Transverse colon (tissue), 4 donors: Measurements from ENCODE around the gene RESF1.
A peak's percentile ranks its signal among the peaks of the same experiment; 100 is the strongest.

ENCODE experiments used
- EP300 ChIP-seq: sonication (generic); formaldehyde crosslinking; IDR thresholded peaks from one replicate; pipeline ENCODE4 v1.6.1; 2017; ENCODE audit warnings: antibody characterized with exemption, low read depth
- POLR2A ChIP-seq: fragments of 450-650 bp; IDR thresholded peaks from one replicate; pipeline ENCODE4 v1.6.1; 2016; ENCODE audit warnings: antibody characterized with exemption, mild to moderate bottlenecking, moderate library complexity
- POLR2AphosphoS5 ChIP-seq, 3 donors: sonication (generic); formaldehyde crosslinking; IDR thresholded peaks; one replicate each; pipeline ENCODE4 v1.6.1; 2016; ENCODE audit warnings: antibody characterized with exemption in 3 of 3
- TF ChIP-seq, protein P1 (sequence below), 5 experiments: fragments of 200-600 bp in 3 of 5; fragments of 450-650 bp in 2 of 5; sonication (generic) in 3 of 5; IDR thresholded peaks; 1 replicate in 2 of 5; 2 replicates in 3 of 5; pipeline ENCODE4 v1.5.1; 2016 to 2017; ENCODE audit warnings: antibody characterized with exemption in 5 of 5, inconsistent platforms in 3 of 5, mild to moderate bottlenecking in 2 of 5, moderate library complexity in 1 of 5

DNA sequence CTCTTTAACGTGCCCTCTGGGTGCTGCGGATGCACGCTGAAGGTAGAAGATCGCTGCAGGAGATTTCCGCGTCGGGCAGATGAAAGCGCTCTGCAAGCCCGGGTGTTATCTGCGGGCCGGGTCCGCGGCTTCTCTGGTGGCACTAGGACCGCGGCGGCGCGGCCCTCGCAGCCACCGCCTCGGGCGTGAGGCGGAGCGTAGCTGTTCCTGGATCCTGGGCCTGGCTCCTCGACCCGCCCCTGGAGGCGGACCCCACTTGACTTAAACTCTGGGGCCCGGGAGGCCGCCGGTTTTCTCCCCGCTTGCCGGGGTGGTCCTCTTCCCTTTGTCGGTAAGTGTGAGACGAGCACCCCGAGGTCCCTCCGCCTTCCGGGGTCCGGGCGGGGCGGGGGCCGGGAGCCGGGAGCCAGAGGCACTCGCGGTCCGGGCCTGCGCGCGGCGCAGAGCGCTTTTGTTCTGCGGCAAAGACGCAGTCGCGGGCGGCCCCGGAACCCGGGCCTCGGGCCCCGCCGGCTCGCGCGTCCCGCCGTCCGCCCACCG lies at the start of gene RESF1:
- peak; percentile 86 for TF ChIP-seq POLR2A
- no peak for TF ChIP-seq EP300
- TF ChIP-seq, protein P1, sequence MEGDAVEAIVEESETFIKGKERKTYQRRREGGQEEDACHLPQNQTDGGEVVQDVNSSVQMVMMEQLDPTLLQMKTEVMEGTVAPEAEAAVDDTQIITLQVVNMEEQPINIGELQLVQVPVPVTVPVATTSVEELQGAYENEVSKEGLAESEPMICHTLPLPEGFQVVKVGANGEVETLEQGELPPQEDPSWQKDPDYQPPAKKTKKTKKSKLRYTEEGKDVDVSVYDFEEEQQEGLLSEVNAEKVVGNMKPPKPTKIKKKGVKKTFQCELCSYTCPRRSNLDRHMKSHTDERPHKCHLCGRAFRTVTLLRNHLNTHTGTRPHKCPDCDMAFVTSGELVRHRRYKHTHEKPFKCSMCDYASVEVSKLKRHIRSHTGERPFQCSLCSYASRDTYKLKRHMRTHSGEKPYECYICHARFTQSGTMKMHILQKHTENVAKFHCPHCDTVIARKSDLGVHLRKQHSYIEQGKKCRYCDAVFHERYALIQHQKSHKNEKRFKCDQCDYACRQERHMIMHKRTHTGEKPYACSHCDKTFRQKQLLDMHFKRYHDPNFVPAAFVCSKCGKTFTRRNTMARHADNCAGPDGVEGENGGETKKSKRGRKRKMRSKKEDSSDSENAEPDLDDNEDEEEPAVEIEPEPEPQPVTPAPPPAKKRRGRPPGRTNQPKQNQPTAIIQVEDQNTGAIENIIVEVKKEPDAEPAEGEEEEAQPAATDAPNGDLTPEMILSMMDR (IDR thresholded peaks at IDR 0.05) = no peak
- TF ChIP-seq POLR2AphosphoS5 (IDR thresholded peaks at IDR 0.05) = peak; percentile 81 to 89 (median 85)
